DMS153 treated with DMSO at 0.1 percent for 48 hours (cell line): ENCODE measurements around the gene LPAR3.

Source experiments
- DNase-seq: peaks from one replicate; lab custom pipeline; 2025; ENCODE audit not compliant: unreplicated experiment; lab: John Stamatoyannopoulos, UW

The LPAR3 gene

GRCh38 chr1:84859866-84860265 is 33.1 kb downstream of the LPAR3 start:
- no peak for DNase-seq

GRCh38 chr1:84857906-84858305 is 35.1 kb downstream of the LPAR3 start:
- no peak for DNase-seq

DNA sequence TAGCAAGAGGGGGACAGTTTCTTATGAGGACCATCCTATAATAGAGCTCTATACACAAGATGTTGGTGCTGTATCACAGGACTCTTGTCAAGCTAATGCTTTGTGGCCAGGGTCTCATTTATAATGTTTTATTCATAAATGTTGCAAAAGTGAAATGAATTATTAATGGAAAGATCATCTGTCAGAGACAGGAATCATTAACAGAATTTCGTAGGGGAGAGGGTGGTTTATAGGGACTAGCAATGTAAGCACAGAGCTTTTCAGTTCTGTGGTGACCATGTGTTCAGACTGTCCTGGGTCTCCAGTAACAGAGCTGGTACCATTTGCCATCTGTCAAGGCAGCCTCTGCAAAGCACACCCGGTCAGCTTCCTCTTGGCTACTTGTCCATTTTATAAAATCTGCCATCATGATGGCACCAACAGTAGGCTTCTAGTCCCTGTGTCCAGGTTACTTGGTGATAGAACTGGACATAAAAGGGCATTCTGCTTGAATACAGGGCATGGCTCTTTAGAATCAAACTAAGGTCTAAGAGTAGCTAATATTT is 36.2 kb downstream of the LPAR3 start:
- DNase-seq, result no peak

- DNase-seq, result no peak
Observed at GRCh38 chr1:84855691-84856630, 37.0 kb downstream of the LPAR3 start.

DNA sequence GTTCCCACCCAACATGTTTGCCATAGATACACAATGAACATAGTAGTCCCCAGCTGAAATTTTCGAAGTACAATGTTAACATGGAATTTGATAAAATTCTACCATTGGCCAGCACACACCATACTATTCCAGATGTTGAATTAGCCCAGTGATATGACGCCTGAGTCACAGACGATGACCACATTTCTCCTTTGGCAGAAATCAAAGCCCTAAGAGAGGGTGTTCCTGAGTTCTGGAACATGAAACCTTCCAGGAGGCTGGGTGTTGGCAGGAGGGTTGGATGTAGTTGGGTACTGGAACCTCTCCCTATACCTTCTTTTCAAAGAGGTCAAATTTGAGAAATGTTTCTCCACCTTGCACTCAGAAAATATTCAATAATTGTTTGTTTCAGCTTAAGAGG is 37.8 kb downstream of the LPAR3 start:
- DNase-seq, result no peak

DNA sequence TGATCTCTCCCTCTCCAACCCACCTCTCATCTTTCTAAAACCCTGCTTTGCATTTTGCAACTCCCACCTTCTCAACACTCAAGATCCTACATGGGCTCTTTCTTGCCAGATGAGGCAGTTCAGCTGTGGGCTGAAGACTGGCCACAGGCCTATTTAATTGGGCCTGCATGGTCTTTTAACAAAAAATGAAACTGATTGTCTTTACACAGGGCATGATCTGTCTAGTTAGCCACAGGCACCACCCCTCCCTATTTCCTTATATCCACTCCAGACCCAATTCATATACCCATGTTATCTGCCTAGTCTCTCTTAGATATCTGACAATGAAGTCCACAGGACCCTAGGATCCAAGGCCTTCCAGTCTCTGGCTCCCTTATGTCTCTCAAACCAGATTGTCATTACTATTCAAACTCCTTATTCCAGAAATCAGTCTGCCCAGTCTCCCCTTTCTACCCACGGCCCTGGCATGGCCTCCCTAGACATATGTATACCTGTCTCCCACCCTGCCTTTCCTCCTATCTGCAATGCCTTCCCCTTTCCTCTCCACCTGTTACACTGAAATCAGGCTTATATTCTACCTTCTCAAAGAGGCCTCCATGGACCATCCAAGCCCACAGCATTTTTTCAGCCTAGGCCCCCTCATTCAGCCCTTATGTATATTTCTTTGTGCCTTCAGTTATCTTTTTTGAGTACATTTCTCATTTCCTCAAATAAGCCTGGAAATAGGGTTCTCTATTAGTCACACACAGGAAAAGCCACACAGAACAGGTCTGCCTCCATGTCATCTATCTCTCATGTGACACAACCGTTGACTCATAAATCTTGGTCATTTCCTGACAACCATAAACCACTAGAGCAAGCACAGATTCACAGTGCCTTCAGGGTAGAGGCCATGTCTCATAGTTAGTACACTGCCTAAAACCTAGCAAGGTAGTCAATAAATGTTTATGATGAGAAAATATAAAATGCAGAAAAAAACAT is 39.0 kb downstream of the LPAR3 start:
- no peak for DNase-seq

DNA sequence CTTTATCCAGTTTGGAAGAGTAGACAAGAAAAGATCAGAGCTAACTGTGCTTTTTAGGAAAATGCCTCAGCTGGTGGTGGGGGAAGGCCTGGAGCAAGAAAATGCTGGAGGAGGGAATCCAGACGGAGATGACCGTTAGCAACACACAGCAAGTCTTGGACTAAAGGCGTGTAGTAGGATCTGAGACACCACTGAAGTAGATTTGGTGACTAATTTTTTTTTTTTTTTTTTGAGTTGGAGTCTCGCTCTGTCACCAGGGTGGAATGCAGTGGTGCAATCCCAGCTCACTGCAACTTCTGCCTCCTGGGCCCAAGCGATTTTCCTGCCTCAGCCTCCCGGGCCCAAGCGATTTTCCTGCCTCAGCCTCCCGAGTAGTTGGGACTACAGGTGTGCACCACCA is 41.2 kb downstream of the LPAR3 start:
- no peak for DNase-seq

DNA sequence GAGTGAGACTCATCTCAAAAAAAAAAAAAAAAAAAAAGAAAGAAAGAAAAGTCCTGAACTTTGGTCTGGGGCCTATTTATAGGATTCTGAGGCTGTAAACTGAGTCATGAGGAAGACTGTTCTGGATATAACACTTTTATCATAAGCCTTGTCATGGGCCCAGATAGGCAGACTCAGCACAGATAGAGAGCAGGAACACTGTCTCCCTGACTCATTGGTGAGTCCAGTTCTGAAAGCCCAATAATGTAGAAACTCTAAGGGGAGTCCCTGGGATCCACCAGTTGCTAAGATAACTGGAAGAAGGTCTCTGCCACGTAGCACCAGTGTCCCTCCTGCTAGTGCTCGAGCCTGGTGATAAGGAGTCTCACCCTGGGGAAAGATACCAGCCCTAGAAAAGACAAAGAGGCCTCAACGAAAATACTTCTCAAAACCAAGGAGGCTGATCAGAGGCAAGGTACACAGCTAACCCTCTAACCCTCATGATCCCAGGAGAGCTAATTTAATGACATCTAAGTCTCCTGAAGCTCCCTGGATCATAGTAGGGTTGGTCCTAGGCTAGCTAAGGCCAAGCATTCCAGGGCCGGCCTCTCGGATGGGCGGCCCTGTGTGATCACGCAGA is 43.5 kb downstream of the LPAR3 start:
- DNase-seq, result no peak

DNA sequence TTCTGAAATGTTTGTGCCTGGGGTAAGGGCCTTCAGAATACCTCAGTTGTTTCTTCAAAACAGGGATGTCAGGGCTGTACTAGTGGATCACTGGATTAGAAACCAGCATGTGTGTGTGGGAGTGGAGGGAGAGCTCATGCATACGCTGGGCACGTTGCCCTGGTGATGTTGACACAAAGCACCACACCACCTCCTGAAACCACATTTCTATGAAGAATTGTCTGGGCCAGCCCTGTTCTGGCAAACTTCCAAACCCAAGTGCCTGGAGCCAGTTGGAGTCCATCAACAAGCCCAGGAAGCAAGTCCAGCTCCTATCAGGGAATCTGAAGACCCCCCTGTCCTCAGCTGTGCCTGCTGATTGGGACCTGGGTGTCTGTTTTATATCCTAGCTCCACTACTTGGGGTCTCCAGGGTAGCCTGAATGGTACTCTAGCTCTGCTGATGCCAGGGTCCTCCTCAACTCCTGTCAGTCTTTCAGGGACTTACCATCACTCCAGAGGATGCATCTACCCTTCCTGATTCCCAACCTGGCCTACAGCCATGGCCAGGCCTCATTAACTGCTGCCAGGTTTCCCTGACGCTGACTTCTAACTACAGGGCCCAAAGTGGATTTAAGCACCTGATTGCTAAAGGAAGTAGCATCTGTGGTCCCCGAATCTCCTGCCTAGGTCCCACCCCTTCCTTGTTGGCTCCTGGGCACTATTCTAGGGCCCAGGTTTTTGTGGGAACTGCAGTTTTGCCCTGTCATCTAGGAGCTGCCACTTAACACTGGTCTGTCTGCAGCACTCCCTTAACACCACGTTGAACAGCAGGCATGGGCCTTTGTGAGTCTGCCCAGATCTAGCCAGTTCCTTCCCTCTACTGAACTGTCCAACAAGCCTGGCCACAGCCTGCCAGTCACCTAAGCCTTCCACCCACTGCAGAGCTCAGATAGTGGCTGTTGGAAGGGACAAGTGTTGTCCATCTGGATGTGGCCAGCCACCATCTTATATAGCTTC is 45.5 kb downstream of the LPAR3 start:
- DNase-seq, result peak; percentile 92

- DNase-seq, result no peak
Observed at GRCh38 chr1:84846387-84846786, 46.6 kb downstream of the LPAR3 start.

DNA sequence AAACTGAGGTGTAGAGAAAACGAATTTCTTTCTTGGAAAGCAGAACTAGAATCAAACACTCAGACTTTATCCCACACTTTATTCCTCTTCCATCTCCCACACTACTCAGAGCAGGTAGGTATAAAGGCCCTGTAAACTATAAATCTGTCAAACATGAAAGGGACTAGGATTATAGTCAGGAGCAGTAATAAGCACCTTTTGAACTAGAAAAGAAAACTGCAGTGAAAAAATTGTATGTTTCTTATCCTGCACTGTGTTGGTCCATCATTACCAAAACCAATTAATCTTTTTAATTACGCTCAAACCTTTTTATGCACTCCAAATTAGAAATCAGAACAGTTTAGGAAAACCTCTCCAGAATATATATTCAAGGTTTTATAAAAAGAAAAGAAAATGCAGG is 47.6 kb downstream of the LPAR3 start:
- DNase-seq, result no peak

GRCh38 chr1:84844094-84844493 is 48.9 kb downstream of the LPAR3 start:
- no peak for DNase-seq

- no peak for DNase-seq
Observed at GRCh38 chr1:84842748-84843231, 50.2 kb downstream of the LPAR3 start.

GRCh38 chr1:84841971-84842370 is 51.0 kb downstream of the LPAR3 start:
- no peak for DNase-seq

DNA sequence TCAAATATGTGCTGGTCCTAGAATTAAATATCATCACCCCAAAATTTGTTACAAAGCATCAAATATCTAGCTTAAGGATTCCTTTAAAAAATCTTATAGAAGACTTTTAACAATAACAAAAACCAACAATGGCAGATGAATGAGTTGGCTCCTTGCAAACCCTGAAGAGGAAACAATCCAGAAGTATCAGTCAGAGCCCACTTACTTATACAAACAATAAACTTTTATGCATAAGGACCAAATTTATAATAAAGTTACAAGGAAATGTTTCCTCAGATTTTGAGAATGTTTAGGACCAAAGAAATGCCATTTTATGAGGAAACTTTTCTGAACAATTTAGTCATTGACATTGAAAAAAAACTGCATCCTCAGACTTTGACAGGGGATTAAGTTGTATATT is 52.7 kb downstream of the LPAR3 start:
- DNase-seq, result no peak

- no peak for DNase-seq
Observed at GRCh38 chr1:84839544-84839943, 53.5 kb downstream of the LPAR3 start.

DNA sequence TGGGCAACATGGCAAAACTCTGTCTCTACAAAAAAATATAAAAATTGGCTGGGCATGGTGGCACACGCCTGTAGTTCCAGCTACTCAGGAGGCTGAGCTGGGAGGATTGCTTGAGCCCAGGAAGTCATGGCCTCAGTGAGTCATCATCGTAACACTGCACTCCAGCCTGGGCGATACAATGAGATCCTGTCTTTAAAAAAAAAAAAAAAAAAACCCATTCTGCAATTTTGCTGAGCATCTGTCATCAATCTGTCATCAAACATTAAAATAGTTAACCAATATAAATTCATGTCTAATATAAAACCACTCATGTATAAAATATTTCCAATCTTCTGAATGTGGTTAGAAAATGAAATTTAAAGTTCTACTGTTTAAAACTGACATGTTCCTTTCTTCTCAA is 56.9 kb downstream of the LPAR3 start:
- DNase-seq, result no peak

- DNase-seq, result no peak
Observed at GRCh38 chr1:84835169-84835568, 57.8 kb downstream of the LPAR3 start.

DNA sequence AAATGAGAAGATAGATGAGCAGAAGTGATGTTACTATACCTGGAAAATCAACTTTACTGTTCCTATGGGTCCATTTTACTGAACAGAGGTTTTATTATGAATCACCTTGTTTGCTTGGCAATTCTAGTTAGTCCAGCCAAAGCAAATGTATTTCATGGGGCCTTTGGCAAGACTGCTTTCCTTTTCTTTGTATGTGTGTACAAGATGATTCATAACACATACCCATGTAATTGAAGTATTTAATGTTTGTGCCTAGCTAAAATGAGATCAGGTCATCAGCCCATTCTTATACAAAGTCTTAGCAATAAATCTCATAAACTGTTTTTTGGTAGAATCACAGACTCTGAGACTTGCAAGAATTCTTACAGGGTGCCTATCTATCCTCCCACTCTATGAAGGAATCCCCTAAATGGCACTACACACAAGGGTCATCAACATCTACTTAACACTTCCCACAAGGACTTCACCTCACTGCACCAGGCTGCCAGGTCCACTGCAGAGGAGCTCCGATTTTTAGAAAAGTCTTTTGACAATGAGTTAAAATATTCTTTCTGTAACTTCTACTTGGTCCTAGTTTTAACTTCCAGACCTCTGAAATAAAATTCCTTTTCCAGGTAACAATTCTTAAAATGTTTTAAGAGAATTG is 58.5 kb downstream of the LPAR3 start:
- DNase-seq, result no peak
